ENCODE results near the gene CPSF3.

DNA sequence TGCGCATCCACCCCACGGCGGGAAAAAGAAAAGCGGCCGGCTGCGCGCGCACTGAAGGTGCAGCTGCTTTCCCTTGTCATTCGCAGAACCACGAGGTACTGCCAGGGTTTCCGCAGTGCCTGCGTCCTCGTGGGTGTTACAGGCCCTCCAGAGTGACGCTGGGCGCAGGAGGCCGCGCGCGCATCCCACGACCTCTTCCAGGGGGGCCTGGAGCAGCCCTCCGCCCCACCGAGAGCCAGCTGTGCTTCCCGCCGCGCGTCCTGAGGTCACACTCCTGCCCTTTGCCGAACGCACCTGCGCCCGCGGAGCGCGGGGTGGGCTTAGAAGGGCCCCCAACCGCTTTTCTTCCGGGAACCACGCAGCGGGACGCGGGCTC lies 50.5 kb downstream of the CPSF3 start:
- TF ChIP-seq MAZ (IDR thresholded peaks at IDR 0.05; ENCODE audit: borderline replicate concordance, low read depth, low read length): no peak
- TF ChIP-seq EP300 (IDR thresholded peaks at IDR 0.05): no peak
- TF ChIP-seq, protein P1, sequence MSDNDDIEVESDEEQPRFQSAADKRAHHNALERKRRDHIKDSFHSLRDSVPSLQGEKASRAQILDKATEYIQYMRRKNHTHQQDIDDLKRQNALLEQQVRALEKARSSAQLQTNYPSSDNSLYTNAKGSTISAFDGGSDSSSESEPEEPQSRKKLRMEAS (IDR thresholded peaks at IDR 0.05): no peak
- TF ChIP-seq CBX8 (IDR thresholded peaks at IDR 0.05): no peak
- no peak for TF ChIP-seq HOXA7 (CRISPR knock-in tag; IDR thresholded peaks at IDR 0.05)
- TF ChIP-seq, protein P2, sequence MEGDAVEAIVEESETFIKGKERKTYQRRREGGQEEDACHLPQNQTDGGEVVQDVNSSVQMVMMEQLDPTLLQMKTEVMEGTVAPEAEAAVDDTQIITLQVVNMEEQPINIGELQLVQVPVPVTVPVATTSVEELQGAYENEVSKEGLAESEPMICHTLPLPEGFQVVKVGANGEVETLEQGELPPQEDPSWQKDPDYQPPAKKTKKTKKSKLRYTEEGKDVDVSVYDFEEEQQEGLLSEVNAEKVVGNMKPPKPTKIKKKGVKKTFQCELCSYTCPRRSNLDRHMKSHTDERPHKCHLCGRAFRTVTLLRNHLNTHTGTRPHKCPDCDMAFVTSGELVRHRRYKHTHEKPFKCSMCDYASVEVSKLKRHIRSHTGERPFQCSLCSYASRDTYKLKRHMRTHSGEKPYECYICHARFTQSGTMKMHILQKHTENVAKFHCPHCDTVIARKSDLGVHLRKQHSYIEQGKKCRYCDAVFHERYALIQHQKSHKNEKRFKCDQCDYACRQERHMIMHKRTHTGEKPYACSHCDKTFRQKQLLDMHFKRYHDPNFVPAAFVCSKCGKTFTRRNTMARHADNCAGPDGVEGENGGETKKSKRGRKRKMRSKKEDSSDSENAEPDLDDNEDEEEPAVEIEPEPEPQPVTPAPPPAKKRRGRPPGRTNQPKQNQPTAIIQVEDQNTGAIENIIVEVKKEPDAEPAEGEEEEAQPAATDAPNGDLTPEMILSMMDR (IDR thresholded peaks at IDR 0.05): no peak
- TF ChIP-seq POLR2A (IDR thresholded peaks at IDR 0.05; ENCODE audit: low read length): no peak
- TF ChIP-seq, protein P3, sequence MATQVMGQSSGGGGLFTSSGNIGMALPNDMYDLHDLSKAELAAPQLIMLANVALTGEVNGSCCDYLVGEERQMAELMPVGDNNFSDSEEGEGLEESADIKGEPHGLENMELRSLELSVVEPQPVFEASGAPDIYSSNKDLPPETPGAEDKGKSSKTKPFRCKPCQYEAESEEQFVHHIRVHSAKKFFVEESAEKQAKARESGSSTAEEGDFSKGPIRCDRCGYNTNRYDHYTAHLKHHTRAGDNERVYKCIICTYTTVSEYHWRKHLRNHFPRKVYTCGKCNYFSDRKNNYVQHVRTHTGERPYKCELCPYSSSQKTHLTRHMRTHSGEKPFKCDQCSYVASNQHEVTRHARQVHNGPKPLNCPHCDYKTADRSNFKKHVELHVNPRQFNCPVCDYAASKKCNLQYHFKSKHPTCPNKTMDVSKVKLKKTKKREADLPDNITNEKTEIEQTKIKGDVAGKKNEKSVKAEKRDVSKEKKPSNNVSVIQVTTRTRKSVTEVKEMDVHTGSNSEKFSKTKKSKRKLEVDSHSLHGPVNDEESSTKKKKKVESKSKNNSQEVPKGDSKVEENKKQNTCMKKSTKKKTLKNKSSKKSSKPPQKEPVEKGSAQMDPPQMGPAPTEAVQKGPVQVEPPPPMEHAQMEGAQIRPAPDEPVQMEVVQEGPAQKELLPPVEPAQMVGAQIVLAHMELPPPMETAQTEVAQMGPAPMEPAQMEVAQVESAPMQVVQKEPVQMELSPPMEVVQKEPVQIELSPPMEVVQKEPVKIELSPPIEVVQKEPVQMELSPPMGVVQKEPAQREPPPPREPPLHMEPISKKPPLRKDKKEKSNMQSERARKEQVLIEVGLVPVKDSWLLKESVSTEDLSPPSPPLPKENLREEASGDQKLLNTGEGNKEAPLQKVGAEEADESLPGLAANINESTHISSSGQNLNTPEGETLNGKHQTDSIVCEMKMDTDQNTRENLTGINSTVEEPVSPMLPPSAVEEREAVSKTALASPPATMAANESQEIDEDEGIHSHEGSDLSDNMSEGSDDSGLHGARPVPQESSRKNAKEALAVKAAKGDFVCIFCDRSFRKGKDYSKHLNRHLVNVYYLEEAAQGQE (IDR thresholded peaks at IDR 0.05): no peak
- TF ChIP-seq MAFK (IDR thresholded peaks at IDR 0.05; ENCODE audit: partially characterized antibody): no peak

Data from A549 (cell line).